ENCODE data around the gene KCNJ10. TPM values are rescaled to one million over a fixed set of nuclear protein-coding genes. Genes with fewer than 3 reads are reported as not detected.
"Not testable (repeated sequence)": the region's sequence is repeated elsewhere in the genome, so short reads cannot be mapped to it uniquely, and the experiment has no call there.

KCNJ10 gene
- total and polyA plus RNA-seq, 2 donors (not counting 3 experiments of a cell fraction or from before 2014, with no cell fraction given) = not detected

GRCh38 chr1:160112357-160112756 is 42.4 kb upstream of the KCNJ10 start:
- Histone ChIP-seq H3K9ac (replicated peaks; ENCODE audit: extremely low read depth, insufficient read depth, low read length) (no peak overlapping the region), H3K36me3 (ENCODE audit: control insufficient read depth in 2 of 2, extremely low read depth in 1 of 2, insufficient read depth in 2 of 2, low read length in 2 of 2) (no peaks in the 10 kb centered on the region), H3K4me1 (ENCODE audit: control insufficient read depth, extremely low read depth, insufficient read depth, low read length) (no peaks in the 10 kb centered on the region), H3K27me3 (ENCODE audit: control insufficient read depth in 2 of 2, insufficient read depth in 2 of 2, low read length in 2 of 2) (peaks cover 18 to 26% of the 10 kb centered on the region in 2 experiments), H3K79me2 (ENCODE audit: control insufficient read depth, insufficient read depth, low read length) (no peaks in the 10 kb centered on the region), H3K4me2 (ENCODE audit: insufficient read depth, low read length) (no peak overlapping the region), H3K27ac (ENCODE audit: insufficient read depth, low read depth, low read length) (no peak overlapping the region), H2AFZ (ENCODE audit: low read depth, low read length) (no peak overlapping the region), H3K9me1 (replicated peaks; ENCODE audit: control insufficient read depth, extremely low read depth, insufficient read depth, low read length) (no peaks in the 10 kb centered on the region), H3K4me3 (replicated peaks in 1 of 3; ENCODE audit: insufficient read depth in 1 of 3, low read depth in 1 of 3, low read length in 3 of 3) (no peak overlapping the region), H4K20me1 (replicated peaks; ENCODE audit: control insufficient read depth, extremely low read depth, insufficient read depth, low read length) (no peaks in the 10 kb centered on the region), H3K9me3 (replicated peaks; ENCODE audit: control insufficient read depth, insufficient read depth, low read length) (no peaks in the 10 kb centered on the region)
- FAIRE-seq (peak; percentile 83), DNase-seq (ENCODE audit: low read depth, low spot score) (no peak)
- TF ChIP-seq POLR2A (IDR thresholded peaks at IDR 0.05; ENCODE audit: low read depth, low read length) = no peak
- no peak for TF ChIP-seq EZH2 (IDR thresholded peaks at IDR 0.05; ENCODE audit: borderline replicate concordance, low read depth, low read length, severe bottlenecking)
- no peak for TF ChIP-seq POLR2AphosphoS5 (IDR thresholded peaks at IDR 0.05; ENCODE audit: insufficient read depth, low read depth, low read length)
- no peak for TF ChIP-seq CTCF (IDR thresholded peaks at IDR 0.05; ENCODE audit: extremely low read depth in 1 of 2, insufficient read depth in 1 of 2, low read depth in 1 of 2, low read length in 2 of 2)
- TF ChIP-seq MYC (IDR thresholded peaks at IDR 0.05; ENCODE audit: low read depth, low read length) = no peak
- TF ChIP-seq JUN (IDR thresholded peaks at IDR 0.05; ENCODE audit: borderline replicate concordance, insufficient read depth, insufficient read length, low read depth) = no peak
- TF ChIP-seq GATA2 (IDR thresholded peaks at IDR 0.05; ENCODE audit: insufficient read depth, insufficient read length, low read depth, low read length) = no peak
- TF ChIP-seq MAX (IDR thresholded peaks at IDR 0.05; ENCODE audit: insufficient read depth, insufficient read length) = no peak
- no peak for TF ChIP-seq FOS (IDR thresholded peaks at IDR 0.05; ENCODE audit: borderline replicate concordance, insufficient read depth, low read length)
- BruUV-seq (replicated peaks) = no TSS peak
- ChIA-PET CTCF (interaction anchor here (1.7 kb wide), 1 partner anchor 140 kb away, joined by 8 read pairs; no protein-coding TSS in a partner anchor), POLR2A (no interaction called here)
- intact Hi-C loops (cut with micrococcal nuclease) = no loop called here
- dilution Hi-C loops (cut with MboI; ENCODE audit: extremely low pct_ligation_motif_present, low sequenced_read_pairs) = no loop called here

- H3K4me3 ChIP-seq (replicated peaks in 1 of 3; ENCODE audit: insufficient read depth in 1 of 3, low read depth in 1 of 3, low read length in 3 of 3); H2AFZ ChIP-seq (ENCODE audit: low read depth, low read length); intact Hi-C loops (cut with micrococcal nuclease); BruUV-seq (replicated peaks); H3K27ac ChIP-seq (ENCODE audit: insufficient read depth, low read depth, low read length); FAIRE-seq; dilution Hi-C loops (cut with MboI; ENCODE audit: extremely low pct_ligation_motif_present, low sequenced_read_pairs); H3K9me1 ChIP-seq (replicated peaks; ENCODE audit: control insufficient read depth, extremely low read depth, insufficient read depth, low read length); H3K9me3 ChIP-seq (replicated peaks; ENCODE audit: control insufficient read depth, insufficient read depth, low read length); H3K4me2 ChIP-seq (ENCODE audit: insufficient read depth, low read length); H3K4me1 ChIP-seq (ENCODE audit: control insufficient read depth, extremely low read depth, insufficient read depth, low read length); H4K20me1 ChIP-seq (replicated peaks; ENCODE audit: control insufficient read depth, extremely low read depth, insufficient read depth, low read length); H3K36me3 ChIP-seq (ENCODE audit: control insufficient read depth in 2 of 2, extremely low read depth in 1 of 2, insufficient read depth in 2 of 2, low read length in 2 of 2); POLR2A ChIA-PET; DNase-seq (ENCODE audit: low read depth, low spot score); H3K9ac ChIP-seq (replicated peaks; ENCODE audit: extremely low read depth, insufficient read depth, low read length); H3K79me2 ChIP-seq (ENCODE audit: control insufficient read depth, insufficient read depth, low read length): not testable (repeated sequence)
- CTCF ChIA-PET = interaction anchor here (1.2 to 4.5 kb wide), 3 partner anchors 141 to 265 kb away, joined by 3 to 28 read pairs (median 8); no protein-coding TSS in a partner anchor
- peaks cover 18 to 22% of the 10 kb centered on the region in 2 experiments for H3K27me3 ChIP-seq (ENCODE audit: control insufficient read depth in 2 of 2, insufficient read depth in 2 of 2, low read length in 2 of 2)
Measured at GRCh38 chr1:160111462-160111861, 41.5 kb upstream of the KCNJ10 start.

Measured in endothelial cell of umbilical vein (primary cell).